ENCODE measurements around the gene DOK7.
"Not testable (repeated sequence)": the region's sequence is repeated elsewhere in the genome, so short reads cannot be mapped to it uniquely, and the experiment has no call there.

DOK7 gene

GRCh38 chr4:3524349-3524748 lies 61.2 kb downstream of the DOK7 start:
- no peak for FAIRE-seq

GRCh38 chr4:3524920-3525319 lies 61.8 kb downstream of the DOK7 start:
- no peak for FAIRE-seq

GRCh38 chr4:3525532-3526430 lies 62.7 kb downstream of the DOK7 start:
- FAIRE-seq, result no peak

GRCh38 chr4:3526456-3526855 lies 63.4 kb downstream of the DOK7 start:
- FAIRE-seq, result no peak

GRCh38 chr4:3527101-3527913 lies 64.2 kb downstream of the DOK7 start:
- FAIRE-seq, result no peak

- no peak for FAIRE-seq
Measured at GRCh38 chr4:3527914-3528876, 65.1 kb downstream of the DOK7 start.

- FAIRE-seq, result no peak
Measured at GRCh38 chr4:3529363-3529762, 66.3 kb downstream of the DOK7 start.

GRCh38 chr4:3530051-3530450 lies 66.9 kb downstream of the DOK7 start:
- no peak for FAIRE-seq

- no peak for FAIRE-seq
Measured at GRCh38 chr4:3530663-3531254, 67.7 kb downstream of the DOK7 start.

GRCh38 chr4:3531318-3531878 lies 68.3 kb downstream of the DOK7 start:
- FAIRE-seq, result no peak

GRCh38 chr4:3531879-3532750 lies 69.0 kb downstream of the DOK7 start, which contains the start of gene LRPAP1:
LRPAP1 (minus strand) TSS chr4:3532422; CDS start chr4:3532412, 10 bp downstream.
- FAIRE-seq, result no peak

- FAIRE-seq, result no peak
Measured at GRCh38 chr4:3532751-3533422, 69.8 kb downstream of the DOK7 start.

GRCh38 chr4:3533423-3533820 lies 70.3 kb downstream of the DOK7 start:
- no peak for FAIRE-seq

GRCh38 chr4:3535812-3536211 lies 72.7 kb downstream of the DOK7 start:
- FAIRE-seq, result not testable (repeated sequence)

GRCh38 chr4:3538906-3539305 lies 75.8 kb downstream of the DOK7 start:
- FAIRE-seq, result not testable (repeated sequence)

- FAIRE-seq, result not testable (repeated sequence)
Measured at GRCh38 chr4:3543415-3543814, 80.3 kb downstream of the DOK7 start.
